HG03196 (cell line): Measurements from ENCODE around the gene ZNF850.
A peak's percentile ranks its signal among the peaks of the same experiment; 100 is the strongest.

Source experiments
- ATAC-seq: cut with Tn5 transposase; IDR thresholded peaks from one replicate; pipeline ENCODE4 v1.9.1; 2021; ENCODE audit not compliant: unreplicated experiment

ZNF850 gene

GRCh38 chr19:36707134-36707533, 65.5 kb downstream of the ZNF850 start:
- ATAC-seq = no peak

- no peak for ATAC-seq
Observed at GRCh38 chr19:36688058-36688457, 84.5 kb downstream of the ZNF850 start.

- peak; percentile 95 for ATAC-seq
Observed at GRCh38 chr19:36687214-36688056, 85.2 kb downstream of the ZNF850 start, which contains the start of gene ZNF567. Gene ZNF567 (plus strand): TSS chr19:36687612. CDS start chr19:36694868, 7,256 bp downstream.

- ATAC-seq = peak; percentile 9
Observed at GRCh38 chr19:36686365-36687213, 86.0 kb downstream of the ZNF850 start.

- ATAC-seq = no peak
Observed at GRCh38 chr19:36685835-36686234, 86.8 kb downstream of the ZNF850 start.

GRCh38 chr19:36679455-36679854, 93.2 kb downstream of the ZNF850 start:
- no peak for ATAC-seq

GRCh38 chr19:36674201-36674600, 98.4 kb downstream of the ZNF850 start:
- no peak for ATAC-seq

- no peak for ATAC-seq
Observed at GRCh38 chr19:36672368-36672767, 100.2 kb downstream of the ZNF850 start.

- ATAC-seq = no peak
Observed at GRCh38 chr19:36668646-36669045, 104.0 kb downstream of the ZNF850 start.

GRCh38 chr19:36665832-36666231, 106.8 kb downstream of the ZNF850 start:
- ATAC-seq = no peak
